Fibroblast of pulmonary artery (primary cell): ENCODE data around the gene MMUT.

Experiments
- DNase-seq: peaks from one replicate; pipeline ENCODE4 v3.0.0-alpha.2; 2010; ENCODE audit warnings: low read depth
- H3K4me3 ChIP-seq: replicated peaks from 2 replicates; pipeline ENCODE4 v1.5.1; 2011; ENCODE audit warnings: low read depth, mild to moderate bottlenecking, control low read depth, low read length, moderate library complexity
- TF ChIP-seq, protein P1 (sequence below): IDR thresholded peaks from 2 replicates; pipeline ENCODE4 v1.5.1; 2011; ENCODE audit warnings: mild to moderate bottlenecking, control low read depth, low read length, inconsistent platforms; ENCODE audit errors: missing control alignments

Gene MMUT

DNA sequence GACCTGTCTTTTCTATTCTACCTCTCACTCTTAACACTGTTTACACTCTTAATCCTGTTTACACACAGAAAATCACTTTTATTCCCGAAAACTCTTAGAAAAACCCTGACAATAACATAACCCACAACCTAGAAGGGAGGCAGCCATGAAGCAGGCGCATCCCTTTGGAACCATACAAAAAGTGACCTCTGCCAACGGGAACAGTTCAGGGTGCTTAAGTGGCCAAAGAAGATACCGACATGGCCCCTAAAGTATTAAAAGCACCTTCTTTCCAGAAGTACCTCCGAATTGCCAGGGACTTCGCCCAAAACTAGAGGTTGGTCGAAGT, 490 bp downstream of the MMUT start:
- H3K4me3 ChIP-seq = peak overlapping the region; percentile 97
- TF ChIP-seq, protein P1, sequence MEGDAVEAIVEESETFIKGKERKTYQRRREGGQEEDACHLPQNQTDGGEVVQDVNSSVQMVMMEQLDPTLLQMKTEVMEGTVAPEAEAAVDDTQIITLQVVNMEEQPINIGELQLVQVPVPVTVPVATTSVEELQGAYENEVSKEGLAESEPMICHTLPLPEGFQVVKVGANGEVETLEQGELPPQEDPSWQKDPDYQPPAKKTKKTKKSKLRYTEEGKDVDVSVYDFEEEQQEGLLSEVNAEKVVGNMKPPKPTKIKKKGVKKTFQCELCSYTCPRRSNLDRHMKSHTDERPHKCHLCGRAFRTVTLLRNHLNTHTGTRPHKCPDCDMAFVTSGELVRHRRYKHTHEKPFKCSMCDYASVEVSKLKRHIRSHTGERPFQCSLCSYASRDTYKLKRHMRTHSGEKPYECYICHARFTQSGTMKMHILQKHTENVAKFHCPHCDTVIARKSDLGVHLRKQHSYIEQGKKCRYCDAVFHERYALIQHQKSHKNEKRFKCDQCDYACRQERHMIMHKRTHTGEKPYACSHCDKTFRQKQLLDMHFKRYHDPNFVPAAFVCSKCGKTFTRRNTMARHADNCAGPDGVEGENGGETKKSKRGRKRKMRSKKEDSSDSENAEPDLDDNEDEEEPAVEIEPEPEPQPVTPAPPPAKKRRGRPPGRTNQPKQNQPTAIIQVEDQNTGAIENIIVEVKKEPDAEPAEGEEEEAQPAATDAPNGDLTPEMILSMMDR = no peak
- no peak for DNase-seq

DNA sequence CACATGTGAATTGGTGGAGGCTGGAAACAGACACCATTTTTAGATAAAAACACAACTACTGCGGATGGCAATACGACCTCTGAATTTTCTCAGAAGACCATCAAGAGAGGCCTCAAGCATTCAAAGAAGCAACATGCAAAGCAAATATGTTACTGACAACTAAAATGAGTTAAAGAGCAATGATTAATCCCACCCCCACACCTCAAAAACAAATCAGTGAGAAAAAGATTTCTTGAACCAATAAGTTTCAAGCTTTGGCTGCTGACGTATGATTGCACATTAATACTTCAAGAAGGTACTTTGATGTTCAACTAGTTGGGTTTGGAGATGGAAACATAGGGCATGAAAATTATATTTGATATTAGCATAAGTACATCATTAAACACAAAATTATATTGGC, 982 bp downstream of the MMUT start:
- no peak for DNase-seq
- peak overlapping the region; percentile 97 for H3K4me3 ChIP-seq
- TF ChIP-seq, protein P1 = no peak

DNA sequence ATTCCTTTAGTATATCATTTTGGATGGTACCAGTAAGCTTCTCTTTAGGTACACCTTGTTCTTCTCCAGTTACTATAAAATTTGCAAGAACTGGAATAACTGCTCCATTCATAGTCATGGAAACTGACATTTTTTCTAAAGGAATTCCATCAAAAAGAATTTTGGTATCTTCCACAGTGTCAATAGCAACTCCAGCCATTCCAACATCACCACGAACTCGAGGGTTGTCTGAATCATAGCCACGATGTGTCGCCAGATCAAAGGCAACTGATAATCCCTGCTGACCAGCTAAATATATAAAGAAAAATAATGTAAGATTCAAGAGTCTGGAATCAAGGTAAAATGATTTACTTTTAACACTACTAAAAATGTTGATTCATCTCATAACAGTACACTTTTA, 5.3 kb downstream of the MMUT start:
- TF ChIP-seq, protein P1 = no peak
- no peak overlapping the region for H3K4me3 ChIP-seq
- DNase-seq = no peak

DNA sequence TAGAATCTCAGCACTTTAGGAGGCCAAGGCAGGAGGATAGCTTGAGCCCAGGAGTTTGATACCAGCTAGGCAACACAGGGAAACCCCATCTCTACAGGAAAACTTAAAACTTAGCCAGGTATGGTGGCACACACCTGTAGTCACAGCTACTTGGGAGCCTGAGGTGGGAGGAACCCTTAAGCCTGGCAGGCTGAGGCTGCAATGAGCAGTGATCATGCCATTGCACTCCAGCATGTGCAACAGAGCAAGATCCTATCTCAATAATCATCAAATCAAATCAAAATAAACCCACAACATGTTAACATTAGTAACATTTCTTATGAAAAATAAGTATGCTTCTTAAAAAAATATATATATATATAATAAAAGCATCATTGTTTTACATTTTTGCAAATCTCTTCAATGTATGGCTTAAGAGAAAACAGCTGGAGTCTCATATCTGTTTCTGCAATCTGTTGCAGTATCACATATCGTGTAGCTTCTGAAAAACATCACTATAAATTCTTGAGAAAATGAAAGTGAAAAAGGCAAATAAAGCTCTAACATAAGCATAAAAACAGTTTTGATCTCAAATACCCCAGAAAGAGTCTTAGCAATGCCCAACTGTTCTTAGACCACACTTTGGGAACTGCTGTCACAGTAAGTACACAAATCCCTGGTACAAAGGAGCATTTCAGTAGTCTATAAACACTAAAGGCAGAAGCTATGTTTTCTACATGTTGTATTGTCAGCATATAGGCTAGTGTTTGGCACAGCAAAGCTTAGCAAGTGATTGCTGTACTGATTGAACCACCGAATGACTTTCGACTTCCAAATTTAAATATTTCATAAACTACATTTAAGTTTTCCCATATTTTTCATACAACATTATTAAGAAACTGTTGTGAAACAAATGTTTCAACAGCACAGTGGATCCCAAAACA, 8.0 kb downstream of the MMUT start:
- TF ChIP-seq, protein P1 = no peak
- H3K4me3 ChIP-seq = no peak overlapping the region
- no peak for DNase-seq

DNA sequence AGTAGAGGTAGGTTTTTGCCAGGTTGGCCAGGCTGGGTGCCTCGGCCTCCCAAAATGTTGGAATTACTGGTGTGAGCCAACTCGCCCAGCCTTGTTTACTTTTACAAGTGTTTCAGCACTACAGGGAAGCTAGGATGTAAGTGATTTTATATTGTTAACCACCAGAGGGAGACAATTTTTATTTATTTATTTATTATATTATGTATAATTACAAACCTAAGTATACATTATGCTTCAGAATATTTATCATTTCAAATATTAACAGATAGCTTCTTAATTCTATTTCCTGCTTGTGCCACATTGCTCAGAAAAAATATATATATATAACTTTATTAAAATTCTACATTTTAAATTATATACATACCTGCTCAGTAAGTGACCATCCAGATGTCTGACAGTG, 9.8 kb downstream of the MMUT start:
- TF ChIP-seq, protein P1 = peak; percentile 35
- peak; percentile 25 for DNase-seq
- no peak overlapping the region for H3K4me3 ChIP-seq

DNA sequence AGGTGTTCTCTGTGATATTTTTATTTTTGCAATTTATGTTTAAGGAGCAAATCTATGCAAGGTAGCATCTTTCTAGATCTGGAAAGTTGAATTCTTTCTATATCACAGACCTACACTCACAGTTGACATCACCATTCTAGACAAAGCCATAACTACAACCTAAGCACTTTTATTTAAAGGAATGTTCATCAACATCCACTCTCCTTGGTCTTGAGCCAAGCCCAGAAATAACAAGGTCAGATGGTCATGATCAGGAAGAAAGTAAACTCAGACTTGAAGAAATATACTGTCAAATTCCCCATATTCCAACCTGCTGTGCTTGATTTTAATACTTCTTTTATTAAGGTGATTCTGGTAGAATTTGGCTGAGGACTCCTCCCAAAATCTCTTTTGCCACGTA, 32.2 kb downstream of the MMUT start:
- no peak for DNase-seq

More for the DNA sequence above, 32.2 kb downstream of the MMUT start:
- H3K4me3 ChIP-seq = no peak overlapping the region
- TF ChIP-seq, protein P1 = no peak
